ENCODE results near the gene EID1.

Gene EID1

GRCh38 chr15:48889925-48890324, 12.0 kb downstream of the EID1 start:
- H2AFZ ChIP-seq (ENCODE audit: low read length), result no peak overlapping the region

GRCh38 chr15:48890375-48890972, 12.5 kb downstream of the EID1 start:
- no peak overlapping the region for H2AFZ ChIP-seq (ENCODE audit: low read length)
- TF ChIP-seq EZH2 (IDR thresholded peaks at IDR 0.05; ENCODE audit: borderline replicate concordance, low read length), result no peak
- no peak for TF ChIP-seq CTCF (IDR thresholded peaks at IDR 0.05; ENCODE audit: low read length)

More at GRCh38 chr15:48889925-48890324, 12.0 kb downstream of the EID1 start:
- H3K27me3 ChIP-seq (ENCODE audit: insufficient read depth, low read length), result no peaks in the 10 kb centered on the region
- H3K4me2 ChIP-seq (ENCODE audit: low read length), result no peak overlapping the region
- H3F3A ChIP-seq (ENCODE audit: insufficient read depth, low read length), result no peaks in the 10 kb centered on the region
- no peak overlapping the region for H3K9ac ChIP-seq (ENCODE audit: low read length)
- H3K9me3 ChIP-seq (ENCODE audit: low read length), result no peaks in the 10 kb centered on the region
- no peaks in the 10 kb centered on the region for H4K20me1 ChIP-seq (ENCODE audit: insufficient read depth, low read length)
- no peak overlapping the region for H3K4me3 ChIP-seq (ENCODE audit: low read depth, low read length, poor library complexity, severe bottlenecking)
- no peaks in the 10 kb centered on the region for H3K9me2 ChIP-seq (ENCODE audit: low read depth, low read length)
- H3K27ac ChIP-seq (ENCODE audit: low read depth, low read length, poor library complexity, severe bottlenecking), result no peak overlapping the region
- no peaks in the 10 kb centered on the region for H3K36me3 ChIP-seq (ENCODE audit: insufficient read depth, low read length)
- no peaks in the 10 kb centered on the region for H3K4me1 ChIP-seq (ENCODE audit: insufficient read depth, low read length, severe bottlenecking)
- no peaks in the 10 kb centered on the region for H3K79me2 ChIP-seq (ENCODE audit: insufficient read depth, low read length)
- no peak for TF ChIP-seq EZH2 (IDR thresholded peaks at IDR 0.05; ENCODE audit: borderline replicate concordance, low read length)

GRCh38 chr15:48891232-48891765, 13.4 kb downstream of the EID1 start:
- H3K4me1 ChIP-seq (ENCODE audit: insufficient read depth, low read length, severe bottlenecking), result no peaks in the 10 kb centered on the region
- no peaks in the 10 kb centered on the region for H3K27me3 ChIP-seq (ENCODE audit: insufficient read depth, low read length)
- no peak overlapping the region for H3K9ac ChIP-seq (ENCODE audit: low read length)
- H3K4me2 ChIP-seq (ENCODE audit: low read length), result no peak overlapping the region
- H3K9me3 ChIP-seq (ENCODE audit: low read length), result no peaks in the 10 kb centered on the region
- H3K27ac ChIP-seq (ENCODE audit: low read depth, low read length, poor library complexity, severe bottlenecking), result no peak overlapping the region
- no peaks in the 10 kb centered on the region for H4K20me1 ChIP-seq (ENCODE audit: insufficient read depth, low read length)
- H3K9me2 ChIP-seq (ENCODE audit: low read depth, low read length), result no peaks in the 10 kb centered on the region
- no peaks in the 10 kb centered on the region for H3F3A ChIP-seq (ENCODE audit: insufficient read depth, low read length)
- H3K4me3 ChIP-seq (ENCODE audit: low read depth, low read length, poor library complexity, severe bottlenecking), result no peak overlapping the region
- no peak overlapping the region for H2AFZ ChIP-seq (ENCODE audit: low read length)
- TF ChIP-seq EZH2 (IDR thresholded peaks at IDR 0.05; ENCODE audit: borderline replicate concordance, low read length) (no peak), CTCF (IDR thresholded peaks at IDR 0.05; ENCODE audit: low read length) (no peak)
- H3K36me3 ChIP-seq (ENCODE audit: insufficient read depth, low read length), result no peaks in the 10 kb centered on the region
- no peaks in the 10 kb centered on the region for H3K79me2 ChIP-seq (ENCODE audit: insufficient read depth, low read length)

More at GRCh38 chr15:48890375-48890972, 12.5 kb downstream of the EID1 start:
- Histone ChIP-seq H3K9me3 (ENCODE audit: low read length) (no peaks in the 10 kb centered on the region), H3K9me2 (ENCODE audit: low read depth, low read length) (no peaks in the 10 kb centered on the region), H3K36me3 (ENCODE audit: insufficient read depth, low read length) (no peaks in the 10 kb centered on the region), H3K27me3 (ENCODE audit: insufficient read depth, low read length) (no peaks in the 10 kb centered on the region), H4K20me1 (ENCODE audit: insufficient read depth, low read length) (no peaks in the 10 kb centered on the region), H3K4me1 (ENCODE audit: insufficient read depth, low read length, severe bottlenecking) (no peaks in the 10 kb centered on the region), H3K79me2 (ENCODE audit: insufficient read depth, low read length) (no peaks in the 10 kb centered on the region), H3K4me3 (ENCODE audit: low read depth, low read length, poor library complexity, severe bottlenecking) (no peak overlapping the region), H3F3A (ENCODE audit: insufficient read depth, low read length) (no peaks in the 10 kb centered on the region), H3K9ac (ENCODE audit: low read length) (no peak overlapping the region), H3K27ac (ENCODE audit: low read depth, low read length, poor library complexity, severe bottlenecking) (no peak overlapping the region), H3K4me2 (ENCODE audit: low read length) (no peak overlapping the region)

- TF ChIP-seq CTCF (IDR thresholded peaks at IDR 0.05; ENCODE audit: low read length) (no peak), EZH2 (IDR thresholded peaks at IDR 0.05; ENCODE audit: borderline replicate concordance, low read length) (no peak)
- no peaks in the 10 kb centered on the region for H3K79me2 ChIP-seq (ENCODE audit: insufficient read depth, low read length)
- no peak overlapping the region for H3K4me2 ChIP-seq (ENCODE audit: low read length)
- no peak overlapping the region for H3K27ac ChIP-seq (ENCODE audit: low read depth, low read length, poor library complexity, severe bottlenecking)
- H2AFZ ChIP-seq (ENCODE audit: low read length), result no peak overlapping the region
- no peak overlapping the region for H3K9ac ChIP-seq (ENCODE audit: low read length)
- no peak overlapping the region for H3K4me3 ChIP-seq (ENCODE audit: low read depth, low read length, poor library complexity, severe bottlenecking)
- no peaks in the 10 kb centered on the region for H3K9me2 ChIP-seq (ENCODE audit: low read depth, low read length)
- H3F3A ChIP-seq (ENCODE audit: insufficient read depth, low read length), result no peaks in the 10 kb centered on the region
- H3K9me3 ChIP-seq (ENCODE audit: low read length), result no peaks in the 10 kb centered on the region
- H3K36me3 ChIP-seq (ENCODE audit: insufficient read depth, low read length), result no peaks in the 10 kb centered on the region
- H3K27me3 ChIP-seq (ENCODE audit: insufficient read depth, low read length), result no peaks in the 10 kb centered on the region
- no peaks in the 10 kb centered on the region for H3K4me1 ChIP-seq (ENCODE audit: insufficient read depth, low read length, severe bottlenecking)
- H4K20me1 ChIP-seq (ENCODE audit: insufficient read depth, low read length), result no peaks in the 10 kb centered on the region
Observed at GRCh38 chr15:48893311-48893710, 15.4 kb downstream of the EID1 start.

All from OCI-LY1 (cell line).